Activated T-cell treated with anti-CD3 and anti-CD28 coated beads, Interleukin-2, amount 50 U/mL, for 72 hours (primary cell): ENCODE measurements around the gene SMAD1. TPM values are rescaled to one million over a fixed set of nuclear protein-coding genes. Genes with fewer than 3 reads are reported as not detected.

ENCODE experiments used
- ATAC-seq, 2 donors: fragments of 150-1000 bp; cut with Tn5 transposase; replicated peaks in 1 of 2; 2 replicates each; pipeline ENCODE4 v1.10.0; 2021; ENCODE audit warnings: moderate library complexity in 2 of 2, mild to moderate bottlenecking in 1 of 2
- DNase-seq, 2 donors: peaks; one replicate each; pipeline ENCODE4 v3.0.0; 2021 to 2022; ENCODE audit warnings: mixed read lengths in 1 of 2
- H3K27ac Mint-ChIP-seq: one replicate; pipeline ENCODE4 v1.8.0; 2022; ENCODE audit warnings: mild to moderate bottlenecking, moderate library complexity, mixed read lengths
- H3K27me3 Mint-ChIP-seq: one replicate; pipeline ENCODE4 v1.8.0; 2022; ENCODE audit warnings: low read depth, mixed read lengths
- H3K36me3 Mint-ChIP-seq, 2 donors: one replicate each; pipeline ENCODE4 v1.8.0; 2022; ENCODE audit warnings: mixed read lengths in 2 of 2, mild to moderate bottlenecking in 1 of 2; ENCODE audit not compliant: insufficient read depth in 2 of 2
- H3K4me1 Mint-ChIP-seq: one replicate; pipeline ENCODE4 v1.8.0; 2022; ENCODE audit warnings: low read depth, mixed read lengths
- H3K4me3 Mint-ChIP-seq, 2 donors: one replicate each; pipeline ENCODE4 v1.8.0; 2022; ENCODE audit warnings: mild to moderate bottlenecking in 2 of 2, mixed read lengths in 2 of 2, moderate library complexity in 2 of 2
- H3K9me3 Mint-ChIP-seq, 2 donors: one replicate each; pipeline ENCODE4 v1.8.0; 2022; ENCODE audit warnings: mixed read lengths in 2 of 2
- total RNA-seq, 2 donors: library from RNA; stranded (reverse); gene quantifications; one replicate each; pipeline ENCODE4 v1.2.3, GENCODE V29; 2022

The SMAD1 gene
- 1 to 10 TPM; 3.1 to 9.1 TPM for total RNA-seq

- peak within 1 kb of the TSS; percentile 84 for H3K27ac Mint-ChIP-seq
- no peaks in the 10 kb centered on the region for H3K9me3 Mint-ChIP-seq
- H3K4me1 Mint-ChIP-seq, result peaks cover 6% of the 10 kb centered on the region
- H3K36me3 Mint-ChIP-seq, result peaks cover 5 to 6% of the 10 kb centered on the region in 2 donors
- H3K27me3 Mint-ChIP-seq, result peaks cover 42% of the 10 kb centered on the region
- peak within 1 kb of the TSS; percentile 81 to 96 for H3K4me3 Mint-ChIP-seq
- DNase-seq, result peak; percentile 51 to 63
- ATAC-seq, result peak; percentile 68 to 69
These were observed at the start of gene SMAD1 for GRCh38 chr4:145481164-145481941. TSS of gene SMAD1 (plus strand) at chr4:145481853. CDS start at chr4:145514614, 32,761 bp downstream.

DNA sequence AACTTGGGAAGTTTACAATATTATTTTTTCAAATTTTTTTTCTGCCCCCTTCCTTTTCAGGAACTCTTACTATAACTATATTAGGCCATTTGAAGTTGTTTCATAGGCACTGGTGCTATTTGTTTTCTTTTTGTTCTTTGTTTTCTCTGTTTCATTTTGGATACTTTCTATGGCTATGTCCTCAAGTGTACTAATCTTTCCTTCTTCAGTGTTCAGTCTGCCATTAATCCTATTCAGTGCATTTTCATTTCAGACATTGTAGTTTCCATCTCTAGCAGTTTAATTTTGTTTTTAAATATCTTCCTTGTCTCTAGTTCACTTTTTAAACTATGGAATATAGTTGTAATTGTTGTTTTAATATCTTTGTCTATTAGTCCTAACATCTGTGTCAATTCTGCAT lies 48.0 kb upstream of the SMAD1 start:
- peaks cover 1 to 2% of the 10 kb centered on the region in 2 donors for H3K36me3 Mint-ChIP-seq
- DNase-seq, result no peak
- H3K27me3 Mint-ChIP-seq, result peaks cover 41% of the 10 kb centered on the region
- H3K4me3 Mint-ChIP-seq, result no peak overlapping the region
- no peak overlapping the region for H3K27ac Mint-ChIP-seq
- H3K9me3 Mint-ChIP-seq, result peaks cover 6 to 11% of the 10 kb centered on the region in 2 donors
- no peaks in the 10 kb centered on the region for H3K4me1 Mint-ChIP-seq
- no peak for ATAC-seq

DNA sequence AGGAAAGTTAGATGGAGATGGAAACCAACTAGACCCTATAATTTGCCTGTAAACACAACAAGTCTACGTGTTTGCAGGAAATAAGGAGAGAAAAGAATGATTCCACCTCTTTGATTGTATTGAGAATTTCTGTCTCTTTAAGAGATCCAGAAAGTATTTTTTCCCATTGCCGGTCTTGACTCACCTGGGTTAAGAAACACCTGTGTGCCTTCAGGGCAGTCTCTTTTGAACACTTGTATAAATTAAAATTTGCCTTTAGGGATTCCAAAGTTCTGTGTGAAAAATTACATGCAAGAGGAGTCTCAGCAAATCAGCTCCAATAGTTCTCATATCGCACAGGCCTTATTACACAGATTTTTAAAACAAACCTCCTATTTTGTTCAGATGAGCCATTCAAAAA lies 46.0 kb upstream of the SMAD1 start:
- Mint-ChIP-seq H3K27me3 (peaks cover 36% of the 10 kb centered on the region), H3K4me1 (no peaks in the 10 kb centered on the region), H3K27ac (no peak overlapping the region), H3K4me3 (no peak overlapping the region), H3K9me3 (peaks cover 6 to 11% of the 10 kb centered on the region in 2 donors), H3K36me3 (peaks cover 1 to 2% of the 10 kb centered on the region in 2 donors)
- ATAC-seq (no peak), DNase-seq (no peak)

DNA sequence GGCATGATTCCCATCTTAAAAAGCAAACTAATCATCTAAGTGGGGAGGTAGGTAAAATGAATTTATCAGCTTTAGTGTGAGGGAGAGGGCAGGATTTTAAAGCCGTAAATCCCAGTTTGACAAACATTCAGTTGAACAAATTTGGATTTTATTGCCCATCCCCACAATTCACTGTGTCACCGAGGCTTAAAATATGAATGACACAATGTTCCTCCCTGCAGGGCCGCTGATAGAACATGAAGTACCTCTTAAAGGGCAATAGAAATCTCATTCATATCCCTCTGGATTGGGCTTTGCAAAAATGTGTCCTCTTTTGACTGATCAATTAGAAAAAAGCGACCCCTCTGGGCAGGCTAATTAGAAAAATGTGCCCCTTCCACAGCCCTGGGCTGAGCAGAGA lies 45.5 kb upstream of the SMAD1 start:
- H3K4me1 Mint-ChIP-seq, result no peaks in the 10 kb centered on the region
- no peak overlapping the region for H3K4me3 Mint-ChIP-seq
- H3K36me3 Mint-ChIP-seq, result peaks cover 1 to 2% of the 10 kb centered on the region in 2 donors
- H3K27me3 Mint-ChIP-seq, result peaks cover 36% of the 10 kb centered on the region
- H3K27ac Mint-ChIP-seq, result no peak overlapping the region
- ATAC-seq, result no peak
- no peak for DNase-seq
- H3K9me3 Mint-ChIP-seq, result peaks cover 6 to 11% of the 10 kb centered on the region in 2 donors

GRCh38 chr4:145436796-145437195 lies 44.9 kb upstream of the SMAD1 start:
- no peak for DNase-seq
- Mint-ChIP-seq H3K4me1 (no peaks in the 10 kb centered on the region), H3K27ac (no peak overlapping the region), H3K4me3 (no peak overlapping the region), H3K36me3 (peaks cover 1 to 2% of the 10 kb centered on the region in 2 donors), H3K27me3 (peaks cover 36% of the 10 kb centered on the region), H3K9me3 (peaks cover 6 to 11% of the 10 kb centered on the region in 2 donors)
- ATAC-seq, result no peak

GRCh38 chr4:145437466-145437865 lies 44.2 kb upstream of the SMAD1 start:
- Mint-ChIP-seq H3K36me3 (peaks cover 1 to 2% of the 10 kb centered on the region in 2 donors), H3K9me3 (peaks cover 6 to 11% of the 10 kb centered on the region in 2 donors), H3K4me1 (no peaks in the 10 kb centered on the region), H3K4me3 (no peak overlapping the region), H3K27me3 (peaks cover 30% of the 10 kb centered on the region), H3K27ac (no peak overlapping the region)
- ATAC-seq (no peak), DNase-seq (no peak)

GRCh38 chr4:145438298-145438697 lies 43.4 kb upstream of the SMAD1 start:
- H3K4me3 Mint-ChIP-seq, result no peak overlapping the region
- DNase-seq (no peak), ATAC-seq (no peak)
- H3K9me3 Mint-ChIP-seq, result peaks cover 6 to 11% of the 10 kb centered on the region in 2 donors
- no peak overlapping the region for H3K27ac Mint-ChIP-seq
- H3K36me3 Mint-ChIP-seq, result peaks cover 1 to 2% of the 10 kb centered on the region in 2 donors
- peaks cover 25% of the 10 kb centered on the region for H3K27me3 Mint-ChIP-seq
- no peaks in the 10 kb centered on the region for H3K4me1 Mint-ChIP-seq

GRCh38 chr4:145440292-145441007 lies 41.2 kb upstream of the SMAD1 start:
- Mint-ChIP-seq H3K4me3 (no peak overlapping the region), H3K4me1 (no peaks in the 10 kb centered on the region), H3K27me3 (peaks cover 16% of the 10 kb centered on the region), H3K27ac (no peak overlapping the region), H3K9me3 (no peaks in the 10 kb centered on the region), H3K36me3 (no peaks in the 10 kb centered on the region)
- no peak for ATAC-seq
- DNase-seq, result no peak

DNA sequence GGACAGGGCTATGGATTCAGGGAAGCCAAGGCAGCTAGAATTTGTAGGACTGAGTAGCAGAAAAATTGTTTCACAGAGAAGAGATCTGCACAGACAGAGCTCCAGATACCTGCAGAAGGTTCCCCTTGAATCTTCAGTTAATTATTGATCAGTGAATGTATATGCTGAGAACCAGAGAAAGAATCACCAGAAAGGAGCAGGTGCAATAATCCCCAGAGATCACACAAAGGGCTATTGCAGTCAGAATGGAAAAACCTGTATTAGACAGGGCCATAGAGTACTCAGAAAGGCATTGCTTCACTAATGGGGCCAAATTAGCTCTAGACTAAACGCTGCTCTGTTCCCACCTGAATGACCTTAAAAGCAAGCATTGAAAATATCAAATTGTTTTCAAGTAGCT lies 35.5 kb upstream of the SMAD1 start:
- Mint-ChIP-seq H3K9me3 (no peaks in the 10 kb centered on the region), H3K4me3 (no peak overlapping the region), H3K4me1 (no peaks in the 10 kb centered on the region), H3K27me3 (peaks cover 9% of the 10 kb centered on the region), H3K27ac (no peak overlapping the region), H3K36me3 (no peaks in the 10 kb centered on the region)
- ATAC-seq (no peak), DNase-seq (no peak)

- Mint-ChIP-seq H3K4me1 (no peaks in the 10 kb centered on the region), H3K4me3 (no peak overlapping the region), H3K27ac (no peak overlapping the region), H3K36me3 (peaks cover 0 to 1% of the 10 kb centered on the region in 2 donors), H3K27me3 (peaks cover 31% of the 10 kb centered on the region), H3K9me3 (peaks cover 2 to 3% of the 10 kb centered on the region in 2 donors)
- ATAC-seq (no peak), DNase-seq (no peak)
These were observed 29.8 kb upstream of the SMAD1 start for GRCh38 chr4:145451895-145452294.

DNA sequence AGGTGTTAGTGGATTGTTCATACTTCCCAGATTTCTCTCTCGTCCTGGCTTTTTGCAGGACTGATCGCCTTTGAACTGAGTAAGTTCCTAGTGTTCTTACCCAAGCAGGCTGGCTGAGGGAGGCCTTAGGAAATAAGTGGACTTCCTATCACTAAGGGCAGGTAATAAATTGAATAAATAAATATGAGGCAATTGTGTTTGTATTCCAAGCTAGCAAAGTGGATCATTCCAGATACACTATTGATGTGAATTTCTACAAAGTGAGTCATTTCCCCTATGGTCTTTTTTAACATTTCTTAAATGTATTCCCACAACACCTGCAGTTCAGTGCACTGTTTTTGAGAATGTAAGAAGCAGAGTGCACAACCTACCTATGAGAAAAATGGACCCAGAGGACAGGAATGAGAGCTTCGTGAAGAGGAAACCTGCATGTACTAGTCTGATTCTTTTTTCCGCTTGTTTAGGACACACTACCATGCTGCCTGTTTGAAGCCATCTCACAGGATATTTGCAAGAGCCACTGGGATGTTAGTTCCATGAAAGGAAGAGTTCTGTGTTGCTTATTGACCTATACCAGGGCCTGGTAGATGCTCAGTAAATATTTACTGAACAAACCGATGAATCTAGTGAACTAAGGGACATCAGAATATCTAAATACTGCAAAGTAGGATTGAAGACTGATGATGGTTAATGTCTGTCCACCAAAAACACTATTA lies 29.0 kb upstream of the SMAD1 start:
- no peak for ATAC-seq
- Mint-ChIP-seq H3K9me3 (peaks cover 2 to 3% of the 10 kb centered on the region in 2 donors), H3K27ac (no peak overlapping the region), H3K4me3 (no peak overlapping the region), H3K27me3 (peaks cover 31% of the 10 kb centered on the region), H3K4me1 (no peaks in the 10 kb centered on the region), H3K36me3 (peaks cover 0 to 1% of the 10 kb centered on the region in 2 donors)
- no peak for DNase-seq

DNA sequence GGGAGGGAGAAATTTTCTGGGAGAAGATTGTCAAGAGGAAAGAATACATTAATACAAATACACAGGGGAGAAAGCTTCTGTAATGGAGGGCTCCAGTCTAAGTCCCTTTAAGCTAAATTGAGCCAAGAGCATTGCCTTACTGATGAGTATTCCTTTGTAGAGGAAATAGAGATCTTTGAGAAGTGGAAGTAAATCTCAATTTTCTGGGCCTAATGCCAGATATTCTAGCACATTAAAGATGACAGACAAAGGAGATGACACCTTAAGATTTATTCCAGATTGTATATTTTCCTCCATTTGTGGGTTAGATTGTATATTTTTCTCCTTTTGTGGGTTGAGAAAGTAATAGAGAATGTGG lies 28.5 kb upstream of the SMAD1 start:
- Mint-ChIP-seq H3K27ac (no peak overlapping the region), H3K4me3 (no peak overlapping the region), H3K36me3 (peaks cover 0 to 1% of the 10 kb centered on the region in 2 donors), H3K9me3 (peaks cover 2 to 3% of the 10 kb centered on the region in 2 donors), H3K27me3 (peaks cover 31% of the 10 kb centered on the region), H3K4me1 (no peaks in the 10 kb centered on the region)
- DNase-seq (no peak), ATAC-seq (no peak)

GRCh38 chr4:145473203-145473602 lies 8.4 kb upstream of the SMAD1 start:
- H3K36me3 Mint-ChIP-seq, result peaks cover 3 to 6% of the 10 kb centered on the region in 2 donors
- peaks cover 0 to 3% of the 10 kb centered on the region in 2 donors for H3K9me3 Mint-ChIP-seq
- no peak overlapping the region for H3K27ac Mint-ChIP-seq
- no peak overlapping the region for H3K4me3 Mint-ChIP-seq
- no peak for DNase-seq
- ATAC-seq, result no peak
- H3K4me1 Mint-ChIP-seq, result no peaks in the 10 kb centered on the region
- peaks cover 10% of the 10 kb centered on the region for H3K27me3 Mint-ChIP-seq
